ENCODE results near the gene TRABD.

Gene TRABD

GRCh38 chr22:50184004-50184901, 1.5 kb upstream of the TRABD start:
- intact Hi-C loops (cut with DNase I; ENCODE audit: low total_unique reads), result loop anchor here (5.0 kb wide), 1 partner anchor 327 kb away; no protein-coding TSS in a partner anchor
- peak overlapping the region; percentile 75 to 78 for H3K4me3 ChIP-seq

GRCh38 chr22:50184902-50185374, 775 bp upstream of the TRABD start:
- TF ChIP-seq CTCF (IDR thresholded peaks at IDR 0.05), result no peak
- Histone ChIP-seq H3K4me3 (peak overlapping the region; percentile 75 to 78), H3K9me3 (no peaks in the 10 kb centered on the region), H3K36me3 (no peaks in the 10 kb centered on the region), H3K4me1 (peaks cover 0 to 57% (median 32%) of the 10 kb centered on the region in 4 donors), H3K27me3 (peaks cover 0 to 11% of the 10 kb centered on the region in 2 donors), H3K27ac (peak overlapping the region; percentile 52 to 65)
- intact Hi-C loops (cut with DNase I; ENCODE audit: low total_unique reads), result loop anchor here (5.0 kb wide), 1 partner anchor 328 kb away; no protein-coding TSS in a partner anchor
- DNase-seq, result no peak

More at GRCh38 chr22:50184004-50184901, 1.5 kb upstream of the TRABD start:
- Histone ChIP-seq H3K27me3 (peaks cover 0 to 17% of the 10 kb centered on the region in 2 donors), H3K27ac (peak overlapping the region in 1 of 2 donors; percentile 52), H3K36me3 (no peaks in the 10 kb centered on the region), H3K4me1 (peaks cover 0 to 50% (median 25%) of the 10 kb centered on the region in 4 donors), H3K9me3 (no peaks in the 10 kb centered on the region)
- TF ChIP-seq CTCF (IDR thresholded peaks at IDR 0.05), result no peak
- peak; percentile 68 to 85 for DNase-seq

GRCh38 chr22:50186181-50186714, 535 bp downstream of the TRABD start:
- Histone ChIP-seq H3K27ac (peak overlapping the region; percentile 59 to 70), H3K36me3 (no peaks in the 10 kb centered on the region), H3K4me1 (peaks cover 0 to 70% (median 44%) of the 10 kb centered on the region in 4 donors)

GRCh38 chr22:50186761-50187523, 1.2 kb downstream of the TRABD start:
- peak overlapping the region; percentile 75 to 78 for H3K4me3 ChIP-seq
- H3K9me3 ChIP-seq, result no peaks in the 10 kb centered on the region
- intact Hi-C loops (cut with DNase I; ENCODE audit: low total_unique reads), result no loop called here
- peaks cover 0 to 76% (median 44%) of the 10 kb centered on the region in 4 donors for H3K4me1 ChIP-seq
- TF ChIP-seq CTCF (IDR thresholded peaks at IDR 0.05), result no peak
- H3K36me3 ChIP-seq, result no peaks in the 10 kb centered on the region
- no peak for DNase-seq
- H3K27ac ChIP-seq, result peak overlapping the region in 1 of 2 donors; percentile 70
- no peaks in the 10 kb centered on the region for H3K27me3 ChIP-seq

More at GRCh38 chr22:50186181-50186714, 535 bp downstream of the TRABD start:
- no peaks in the 10 kb centered on the region for H3K27me3 ChIP-seq
- H3K4me3 ChIP-seq, result peak overlapping the region; percentile 75 to 78
- no peak for TF ChIP-seq CTCF (IDR thresholded peaks at IDR 0.05)
- intact Hi-C loops (cut with DNase I; ENCODE audit: low total_unique reads), result no loop called here
- no peaks in the 10 kb centered on the region for H3K9me3 ChIP-seq
- DNase-seq, result no peak

- intact Hi-C loops (cut with DNase I; ENCODE audit: low total_unique reads), result no loop called here
- no peak overlapping the region for H3K4me3 ChIP-seq
- no peak for TF ChIP-seq CTCF (IDR thresholded peaks at IDR 0.05)
- no peaks in the 10 kb centered on the region for H3K27me3 ChIP-seq
- DNase-seq, result no peak
- H3K27ac ChIP-seq, result no peak overlapping the region
- H3K36me3 ChIP-seq, result peaks cover 0 to 7% (median under 1%) of the 10 kb centered on the region in 3 donors
- peaks cover 0 to 67% (median 44%) of the 10 kb centered on the region in 4 donors for H3K4me1 ChIP-seq
- no peaks in the 10 kb centered on the region for H3K9me3 ChIP-seq
Measured at GRCh38 chr22:50188356-50188755, 2.6 kb downstream of the TRABD start.
